Endothelial cell (in vitro differentiated cells): ENCODE data around the gene ZNF525. TPM values are rescaled to one million over a fixed set of nuclear protein-coding genes. Genes with fewer than 3 reads are reported as not detected.

ENCODE experiments used
- DNase-seq: peaks from one replicate; pipeline ENCODE4 v3.0.0; 2021; ENCODE audit warnings: low spot score
- H3K27ac Mint-ChIP-seq: one replicate; pipeline ENCODE4 v1.8.0; 2021; ENCODE audit warnings: mixed read lengths, inconsistent platforms; ENCODE audit not compliant: unreplicated experiment
- H3K27me3 Mint-ChIP-seq: one replicate; pipeline ENCODE4 v1.8.0; 2021; ENCODE audit warnings: mild to moderate bottlenecking, moderate library complexity, mixed read lengths, inconsistent platforms; ENCODE audit not compliant: unreplicated experiment
- H3K36me3 Mint-ChIP-seq: one replicate; pipeline ENCODE4 v1.8.0; 2021; ENCODE audit warnings: mild to moderate bottlenecking, low read depth, mixed read lengths, inconsistent platforms; ENCODE audit not compliant: unreplicated experiment
- H3K4me1 Mint-ChIP-seq: one replicate; pipeline ENCODE4 v1.8.0; 2021; ENCODE audit warnings: mild to moderate bottlenecking, mixed read lengths, inconsistent platforms; ENCODE audit not compliant: unreplicated experiment
- H3K4me3 Mint-ChIP-seq: one replicate; pipeline ENCODE4 v1.8.0; 2021; ENCODE audit warnings: mild to moderate bottlenecking, mixed read lengths, inconsistent platforms; ENCODE audit not compliant: unreplicated experiment
- H3K9me3 Mint-ChIP-seq: one replicate; pipeline ENCODE4 v1.8.0; 2021; ENCODE audit warnings: mixed read lengths, inconsistent platforms; ENCODE audit not compliant: unreplicated experiment
- long read RNA-seq: library from polyadenylated mRNA; unstranded; transcript quantifications from one replicate; pipeline ENCODE4 v2.0.0, GENCODE V29; 2020; ENCODE audit not compliant: unreplicated experiment
- total RNA-seq: library from RNA; stranded (reverse); fragmentation: NEBNext Ultra II Directional; extraction: Animal tissue kit (Norgen Biotek cat#: 25700); gene quantifications from one replicate; pipeline ENCODE4 v1.2.1, GENCODE V29; 2021; ENCODE audit not compliant: unreplicated experiment
- TF ChIP-seq, protein P1 (sequence below): fragments of 200-600 bp; sonication (generic); IDR thresholded peaks from one replicate; pipeline ENCODE4 v1.5.0; 2021; ENCODE audit warnings: antibody characterized with exemption; ENCODE audit not compliant: unreplicated experiment

The ZNF525 gene
- 8.6 TPM for total RNA-seq
- long read RNA-seq, result 0 reads

DNA sequence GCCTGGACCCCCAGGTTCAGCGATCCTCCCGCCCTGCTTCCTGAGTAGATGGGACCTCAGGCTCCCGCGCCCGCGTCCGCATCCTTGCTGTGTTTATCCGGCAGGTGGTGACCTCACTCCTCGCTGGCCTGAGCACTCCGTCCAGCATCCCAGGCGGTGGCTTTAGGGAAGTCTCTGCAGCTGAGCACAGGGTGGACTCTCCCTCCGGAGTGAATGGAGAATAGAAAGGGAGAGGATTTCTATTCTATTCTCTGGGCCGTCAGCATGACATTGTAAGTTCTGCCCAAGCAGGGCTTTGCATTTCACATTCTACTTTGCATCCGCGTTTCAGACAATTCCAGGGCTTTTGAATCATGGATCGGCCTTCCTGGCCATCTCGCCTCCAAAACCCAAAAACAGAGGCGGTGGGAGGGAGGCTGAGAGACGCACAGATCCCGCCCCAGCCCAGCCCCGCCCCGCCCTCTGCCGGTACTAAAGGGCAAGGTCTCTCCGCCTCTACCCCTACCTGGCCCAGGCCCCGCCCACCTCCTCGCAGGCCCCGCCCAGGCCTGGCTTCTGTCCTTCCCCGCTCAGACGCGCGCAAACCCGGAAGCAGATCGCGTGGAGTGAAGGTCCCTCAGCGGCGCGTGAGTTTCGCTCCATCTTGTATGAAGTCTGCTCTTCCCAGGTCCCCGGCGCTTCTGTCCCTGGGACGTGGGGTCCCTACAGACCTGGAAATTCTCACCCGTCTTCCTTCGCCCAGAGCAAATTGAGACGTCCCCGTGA lies at the start of gene ZNF525:
Gene ZNF525, plus strand, starts transcription at position 572 of the 765 bp plus-strand sequence. CDS start 6,577 bp downstream, outside the sequence.
- peaks cover 5% of the 10 kb centered on the region for H3K27me3 Mint-ChIP-seq
- no peaks in the 10 kb centered on the region for H3K9me3 Mint-ChIP-seq
- no peak within 1 kb of the TSS for H3K27ac Mint-ChIP-seq
- peak within 1 kb of the TSS; percentile 92 for H3K4me3 Mint-ChIP-seq
- peaks cover 7% of the 10 kb centered on the region for H3K4me1 Mint-ChIP-seq
- DNase-seq, result peak; percentile 80
- no peaks in the 10 kb centered on the region for H3K36me3 Mint-ChIP-seq
- TF ChIP-seq, protein P1, sequence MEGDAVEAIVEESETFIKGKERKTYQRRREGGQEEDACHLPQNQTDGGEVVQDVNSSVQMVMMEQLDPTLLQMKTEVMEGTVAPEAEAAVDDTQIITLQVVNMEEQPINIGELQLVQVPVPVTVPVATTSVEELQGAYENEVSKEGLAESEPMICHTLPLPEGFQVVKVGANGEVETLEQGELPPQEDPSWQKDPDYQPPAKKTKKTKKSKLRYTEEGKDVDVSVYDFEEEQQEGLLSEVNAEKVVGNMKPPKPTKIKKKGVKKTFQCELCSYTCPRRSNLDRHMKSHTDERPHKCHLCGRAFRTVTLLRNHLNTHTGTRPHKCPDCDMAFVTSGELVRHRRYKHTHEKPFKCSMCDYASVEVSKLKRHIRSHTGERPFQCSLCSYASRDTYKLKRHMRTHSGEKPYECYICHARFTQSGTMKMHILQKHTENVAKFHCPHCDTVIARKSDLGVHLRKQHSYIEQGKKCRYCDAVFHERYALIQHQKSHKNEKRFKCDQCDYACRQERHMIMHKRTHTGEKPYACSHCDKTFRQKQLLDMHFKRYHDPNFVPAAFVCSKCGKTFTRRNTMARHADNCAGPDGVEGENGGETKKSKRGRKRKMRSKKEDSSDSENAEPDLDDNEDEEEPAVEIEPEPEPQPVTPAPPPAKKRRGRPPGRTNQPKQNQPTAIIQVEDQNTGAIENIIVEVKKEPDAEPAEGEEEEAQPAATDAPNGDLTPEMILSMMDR, result peak; percentile 55

DNA sequence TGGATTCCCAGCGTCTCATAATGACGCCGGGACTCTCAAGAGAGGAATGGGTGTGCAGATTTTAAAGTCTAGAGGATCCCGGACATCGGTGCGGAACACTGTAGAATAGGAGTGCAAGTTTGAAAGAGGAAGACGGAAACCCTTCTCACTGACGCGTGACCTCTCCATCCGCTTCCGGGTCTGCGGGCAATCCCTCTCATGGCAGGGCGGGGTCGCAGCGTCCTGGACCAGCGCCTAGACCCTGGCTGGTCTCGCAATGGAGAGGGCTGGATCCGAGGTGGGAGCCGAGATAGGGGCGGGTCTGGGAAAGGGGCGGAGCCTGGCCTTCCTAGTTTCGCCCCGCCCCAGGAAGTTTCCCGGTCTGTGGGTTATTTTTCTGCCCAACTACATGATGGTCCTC lies 36.5 kb upstream of the ZNF525 start:
- no peak overlapping the region for H3K27ac Mint-ChIP-seq
- H3K9me3 Mint-ChIP-seq, result peaks cover 6% of the 10 kb centered on the region
- TF ChIP-seq, protein P1, result no peak
- no peak for DNase-seq
- peaks cover 2% of the 10 kb centered on the region for H3K27me3 Mint-ChIP-seq
- H3K4me3 Mint-ChIP-seq, result no peak overlapping the region
- peaks cover 3% of the 10 kb centered on the region for H3K4me1 Mint-ChIP-seq
- H3K36me3 Mint-ChIP-seq, result peaks cover 11% of the 10 kb centered on the region

DNA sequence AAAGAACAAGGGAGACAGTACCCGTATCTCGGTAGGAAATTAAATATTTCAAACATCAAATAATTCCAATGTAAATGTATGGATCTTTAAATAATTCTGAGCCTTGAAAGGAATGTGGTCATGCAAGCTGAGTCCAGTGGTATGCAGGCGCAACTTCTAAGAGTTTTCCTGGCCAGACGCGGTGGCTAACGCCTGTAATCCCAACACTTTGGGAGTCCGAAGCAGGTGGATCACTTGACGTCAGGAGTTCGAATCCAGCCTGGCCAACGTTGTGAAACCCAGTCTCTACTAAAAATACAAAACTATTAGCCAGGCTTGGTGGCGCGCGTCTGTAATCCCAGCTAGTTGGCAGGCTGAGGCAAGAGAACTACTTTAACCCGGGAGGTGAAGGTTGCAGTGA lies 33.0 kb upstream of the ZNF525 start:
- peaks cover 2% of the 10 kb centered on the region for H3K27me3 Mint-ChIP-seq
- no peak for DNase-seq
- H3K4me3 Mint-ChIP-seq, result no peak overlapping the region
- peaks cover 6% of the 10 kb centered on the region for H3K9me3 Mint-ChIP-seq
- peaks cover 7% of the 10 kb centered on the region for H3K4me1 Mint-ChIP-seq
- no peak overlapping the region for H3K27ac Mint-ChIP-seq
- peaks cover 16% of the 10 kb centered on the region for H3K36me3 Mint-ChIP-seq
- TF ChIP-seq, protein P1, result no peak

DNA sequence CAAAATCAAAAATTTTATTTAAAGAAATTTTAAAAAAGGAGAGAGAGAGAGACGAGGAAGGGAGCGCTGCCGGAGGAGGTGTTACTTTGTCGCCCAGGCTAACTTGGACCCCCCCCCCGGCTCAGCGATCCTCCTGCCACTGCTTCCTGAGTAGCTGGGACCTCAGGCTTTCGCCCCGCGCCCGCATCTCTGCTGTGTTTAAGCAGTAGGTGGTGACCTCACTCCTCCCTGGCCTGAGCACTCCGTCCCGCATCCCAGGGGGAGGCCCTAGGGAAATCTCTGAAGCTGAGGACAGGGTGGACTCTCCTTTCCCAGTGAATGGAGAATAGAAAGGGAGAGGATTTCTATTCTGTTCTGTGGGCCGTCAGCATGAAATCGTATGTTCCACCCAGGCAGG lies 32.4 kb upstream of the ZNF525 start:
- TF ChIP-seq, protein P1, result no peak
- peak; percentile 62 for DNase-seq

More for the DNA sequence above, 32.4 kb upstream of the ZNF525 start:
- Mint-ChIP-seq H3K36me3 (peaks cover 16% of the 10 kb centered on the region), H3K27me3 (peaks cover 2% of the 10 kb centered on the region), H3K9me3 (peaks cover 6% of the 10 kb centered on the region), H3K27ac (peak overlapping the region; percentile 93), H3K4me3 (peak overlapping the region; percentile 96), H3K4me1 (peaks cover 7% of the 10 kb centered on the region)
